GM12878 (cell line): ENCODE data around the gene CCL4. TPM values are rescaled to one million over a fixed set of nuclear protein-coding genes. Genes with fewer than 3 reads are reported as not detected.
A peak's percentile ranks its signal among the peaks of the same experiment; 100 is the strongest.

Source experiments
- ATF2 ChIP-seq: IDR thresholded peaks from 2 replicates; pipeline ENCODE4 v1.6.1; 2012; ENCODE audit warnings: low read length, inconsistent platforms
- BCL11A ChIP-seq: IDR thresholded peaks from 2 replicates; pipeline ENCODE4 v1.6.1; 2011; ENCODE audit warnings: low read depth, low read length
- CUX1 ChIP-seq: IDR thresholded peaks from 2 replicates; pipeline ENCODE4 v1.6.1; 2012; ENCODE audit warnings: improper control_type of control experiment, low read depth, low read length; ENCODE audit not compliant: insufficient replicate concordance
- DPF2 ChIP-seq: fragments of 450-650 bp; IDR thresholded peaks from 2 replicates; pipeline ENCODE4 v1.6.1; 2017; ENCODE audit warnings: mild to moderate bottlenecking
- E2F8 ChIP-seq: fragments of 450-650 bp; IDR thresholded peaks from 2 replicates; pipeline ENCODE4 v1.6.1; 2018; ENCODE audit warnings: mild to moderate bottlenecking, low read depth, moderate library complexity; ENCODE audit not compliant: partially characterized antibody
- IKZF1 ChIP-seq: fragments of 450-650 bp; conservative IDR thresholded peaks from 2 replicates; pipeline ENCODE4 v1.6.1; 2017; ENCODE audit warnings: antibody characterized with exemption, mild to moderate bottlenecking
- IRF4 ChIP-seq: IDR thresholded peaks from 2 replicates; pipeline ENCODE4 v1.6.1; 2011; ENCODE audit warnings: low read depth, low read length
- NFIC ChIP-seq: IDR thresholded peaks from 2 replicates; pipeline ENCODE4 v1.6.1; 2012; ENCODE audit warnings: low read depth, mild to moderate bottlenecking, inconsistent platforms, low read length, moderate library complexity
- PKNOX1 ChIP-seq: fragments of 450-650 bp; IDR thresholded peaks from 2 replicates; pipeline ENCODE4 v1.6.1; 2016; ENCODE audit warnings: mild to moderate bottlenecking
- RELA ChIP-seq: fragments of 450-650 bp; IDR thresholded peaks from 2 replicates; pipeline ENCODE4 v1.8.0; 2014; ENCODE audit warnings: borderline replicate concordance; ENCODE audit not compliant: partially characterized antibody
- RUNX3 ChIP-seq: IDR thresholded peaks from 2 replicates; pipeline ENCODE4 v1.6.1; 2012; ENCODE audit warnings: low read length, inconsistent platforms
- STAT1 ChIP-seq: fragments of 450-650 bp; conservative IDR thresholded peaks from 2 replicates; pipeline ENCODE4 v1.6.1; 2014; ENCODE audit warnings: antibody characterized with exemption, mild to moderate bottlenecking
- YBX1 ChIP-seq: fragments of 450-650 bp; IDR thresholded peaks from 2 replicates; pipeline ENCODE4 v1.6.1; 2016; ENCODE audit warnings: antibody characterized with exemption
- ZBED1 ChIP-seq: IDR thresholded peaks from 2 replicates; pipeline ENCODE4 v1.6.1; 2016; ENCODE audit warnings: borderline replicate concordance
- ZBTB40 ChIP-seq: fragments of 450-650 bp; IDR thresholded peaks from 2 replicates; pipeline ENCODE4 v1.6.1; 2016; ENCODE audit warnings: mild to moderate bottlenecking, moderate library complexity, borderline replicate concordance
- ZNF274 ChIP-seq: IDR thresholded peaks from one replicate; pipeline ENCODE4 v1.8.0; 2011; ENCODE audit not compliant: insufficient read length, insufficient read depth
- polyA plus RNA-seq, 11 experiments: library from polyadenylated mRNA; depleted of rRNA in 4 of 11; unstranded in 6 of 11; stranded (reverse) in 5 of 11; fragments of >200 nt; fragmentation: Nextera tagmentation in 4 of 11; fragmentation: Illumina TruSeq in 1 of 11; extraction: Ambion mirVana in 4 of 11; extraction: Trizol in 1 of 11; gene quantifications; 1 replicate in 1 of 11; 2 replicates in 10 of 11; pipeline versions ENCODE4 v1.2.1 to v1.2.3, GENCODE V29; 2011 to 2016; ENCODE audit warnings: inconsistent platforms in 2 of 11, missing spikeins in 2 of 11, low read depth in 1 of 11
- total RNA-seq, 4 experiments: library from RNA; depleted of rRNA in 3 of 4; stranded (reverse); fragments of >200 nt in 3 of 4; fragmentation: Illumina TruSeq in 1 of 4; extraction: Trizol in 1 of 4; gene quantifications; 2 replicates each; pipeline versions ENCODE4 v1.2.1 to v1.2.3, GENCODE V29; 2013 to 2021

CCL4 gene
- total and polyA plus RNA-seq, 10 of the 15 experiments (the other 5 are each of a cell fraction or from before 2014, with no cell fraction given): 18.7 to 741 (median 79.4) TPM

GRCh38 chr17:36074365-36074764, 29.3 kb upstream of the CCL4 start (continued):
- no peak for TF ChIP-seq BCL11A
- TF ChIP-seq ZNF274: no peak
- peak; percentile 26; the same call in 1 of the 2 replicates for TF ChIP-seq IKZF1
- no peak; the same call in 1 of the 2 replicates for TF ChIP-seq ATF2
- no peak for TF ChIP-seq ZBTB40
- TF ChIP-seq STAT1: no peak
- TF ChIP-seq YBX1: no peak
- no peak for TF ChIP-seq E2F8
- TF ChIP-seq RELA: no peak
- no peak for TF ChIP-seq ZBED1
- TF ChIP-seq RUNX3: peak; percentile 64
- no peak for TF ChIP-seq DPF2
- peak; percentile 42 for TF ChIP-seq IRF4
- no peak for TF ChIP-seq PKNOX1
- TF ChIP-seq NFIC: 0 out of 2 replicates have a peak, but pooled peaks have one; percentile 23
- TF ChIP-seq CUX1: no peak
